ENCODE data around the gene BCL2L15. TPM values are rescaled to one million over a fixed set of nuclear protein-coding genes. Genes with fewer than 3 reads are reported as not detected.

Gene BCL2L15
- total RNA-seq, 1 donor from 2014 or later: 1.8 TPM

DNA sequence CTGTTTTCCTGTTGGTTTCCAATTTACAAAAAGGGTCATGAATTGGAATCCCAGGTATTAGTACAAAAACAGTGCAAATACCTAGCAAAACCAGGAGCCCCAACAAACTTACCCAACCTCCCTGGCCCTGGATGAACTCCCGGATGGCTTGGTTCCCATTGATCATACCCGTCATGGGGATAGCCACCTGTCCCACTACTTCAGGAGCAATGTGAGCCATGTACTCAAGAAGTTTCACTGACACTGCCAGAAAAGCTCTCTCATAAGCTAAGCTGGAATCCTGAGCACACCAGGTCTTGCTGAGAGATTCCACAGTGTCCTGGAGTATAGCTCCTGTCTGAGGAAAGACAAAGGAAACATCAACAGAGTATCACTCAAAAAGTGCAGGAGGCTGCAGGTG lies 5.7 kb downstream of the BCL2L15 start:
- TF ChIP-seq, protein P1, sequence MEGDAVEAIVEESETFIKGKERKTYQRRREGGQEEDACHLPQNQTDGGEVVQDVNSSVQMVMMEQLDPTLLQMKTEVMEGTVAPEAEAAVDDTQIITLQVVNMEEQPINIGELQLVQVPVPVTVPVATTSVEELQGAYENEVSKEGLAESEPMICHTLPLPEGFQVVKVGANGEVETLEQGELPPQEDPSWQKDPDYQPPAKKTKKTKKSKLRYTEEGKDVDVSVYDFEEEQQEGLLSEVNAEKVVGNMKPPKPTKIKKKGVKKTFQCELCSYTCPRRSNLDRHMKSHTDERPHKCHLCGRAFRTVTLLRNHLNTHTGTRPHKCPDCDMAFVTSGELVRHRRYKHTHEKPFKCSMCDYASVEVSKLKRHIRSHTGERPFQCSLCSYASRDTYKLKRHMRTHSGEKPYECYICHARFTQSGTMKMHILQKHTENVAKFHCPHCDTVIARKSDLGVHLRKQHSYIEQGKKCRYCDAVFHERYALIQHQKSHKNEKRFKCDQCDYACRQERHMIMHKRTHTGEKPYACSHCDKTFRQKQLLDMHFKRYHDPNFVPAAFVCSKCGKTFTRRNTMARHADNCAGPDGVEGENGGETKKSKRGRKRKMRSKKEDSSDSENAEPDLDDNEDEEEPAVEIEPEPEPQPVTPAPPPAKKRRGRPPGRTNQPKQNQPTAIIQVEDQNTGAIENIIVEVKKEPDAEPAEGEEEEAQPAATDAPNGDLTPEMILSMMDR (IDR thresholded peaks at IDR 0.05; ENCODE audit: partially characterized antibody, unreplicated experiment): no peak
- Mint-ChIP-seq H3K9me3 (ENCODE audit: unreplicated experiment) (no peaks in the 10 kb centered on the region), H3K27ac (ENCODE audit: unreplicated experiment) (no peak overlapping the region), H3K4me1 (ENCODE audit: low read depth, unreplicated experiment) (no peaks in the 10 kb centered on the region), H3K4me3 (ENCODE audit: unreplicated experiment) (no peak overlapping the region), H3K27me3 (ENCODE audit: unreplicated experiment) (no peaks in the 10 kb centered on the region), H3K36me3 (ENCODE audit: unreplicated experiment) (no peaks in the 10 kb centered on the region)
- DNase-seq: no peak

DNA sequence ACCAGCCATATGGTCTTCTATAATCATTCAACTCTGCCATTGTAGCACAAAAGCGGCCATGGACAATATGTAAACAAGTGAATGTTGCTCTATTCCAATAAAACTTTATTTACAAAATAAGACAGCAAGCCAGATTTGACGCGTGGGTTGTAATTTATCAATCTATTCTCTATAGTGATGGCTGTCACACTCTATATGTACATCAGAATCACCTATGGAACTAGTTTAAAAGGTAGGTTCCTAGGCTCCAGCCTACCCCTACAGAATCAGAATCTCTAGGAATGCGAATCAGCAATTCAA lies 7.7 kb downstream of the BCL2L15 start:
- no peaks in the 10 kb centered on the region for H3K4me1 Mint-ChIP-seq (ENCODE audit: low read depth, unreplicated experiment)
- no peak overlapping the region for H3K27ac Mint-ChIP-seq (ENCODE audit: unreplicated experiment)
- no peaks in the 10 kb centered on the region for H3K36me3 Mint-ChIP-seq (ENCODE audit: unreplicated experiment)
- H3K9me3 Mint-ChIP-seq (ENCODE audit: unreplicated experiment): no peaks in the 10 kb centered on the region
- H3K27me3 Mint-ChIP-seq (ENCODE audit: unreplicated experiment): no peaks in the 10 kb centered on the region
- no peak overlapping the region for H3K4me3 Mint-ChIP-seq (ENCODE audit: unreplicated experiment)
- DNase-seq: no peak
- TF ChIP-seq, protein P1 (IDR thresholded peaks at IDR 0.05; ENCODE audit: partially characterized antibody, unreplicated experiment): no peak

- H3K9me3 Mint-ChIP-seq (ENCODE audit: unreplicated experiment): no peaks in the 10 kb centered on the region
- TF ChIP-seq, protein P1 (IDR thresholded peaks at IDR 0.05; ENCODE audit: partially characterized antibody, unreplicated experiment): no peak
- H3K27ac Mint-ChIP-seq (ENCODE audit: unreplicated experiment): no peak overlapping the region
- H3K4me3 Mint-ChIP-seq (ENCODE audit: unreplicated experiment): no peak overlapping the region
- no peaks in the 10 kb centered on the region for H3K4me1 Mint-ChIP-seq (ENCODE audit: low read depth, unreplicated experiment)
- no peaks in the 10 kb centered on the region for H3K27me3 Mint-ChIP-seq (ENCODE audit: unreplicated experiment)
- no peak for DNase-seq
- H3K36me3 Mint-ChIP-seq (ENCODE audit: unreplicated experiment): no peaks in the 10 kb centered on the region
These were observed 11.2 kb downstream of the BCL2L15 start for GRCh38 chr1:113876176-113876575.

GRCh38 chr1:113875714-113876113 lies 11.7 kb downstream of the BCL2L15 start:
- no peak for DNase-seq
- H3K27me3 Mint-ChIP-seq (ENCODE audit: unreplicated experiment): no peaks in the 10 kb centered on the region
- TF ChIP-seq, protein P1 (IDR thresholded peaks at IDR 0.05; ENCODE audit: partially characterized antibody, unreplicated experiment): no peak
- H3K4me1 Mint-ChIP-seq (ENCODE audit: low read depth, unreplicated experiment): no peaks in the 10 kb centered on the region
- no peak overlapping the region for H3K4me3 Mint-ChIP-seq (ENCODE audit: unreplicated experiment)
- H3K9me3 Mint-ChIP-seq (ENCODE audit: unreplicated experiment): no peaks in the 10 kb centered on the region
- no peak overlapping the region for H3K27ac Mint-ChIP-seq (ENCODE audit: unreplicated experiment)
- no peaks in the 10 kb centered on the region for H3K36me3 Mint-ChIP-seq (ENCODE audit: unreplicated experiment)

- Mint-ChIP-seq H3K27ac (ENCODE audit: unreplicated experiment) (no peak overlapping the region), H3K4me1 (ENCODE audit: low read depth, unreplicated experiment) (no peaks in the 10 kb centered on the region), H3K27me3 (ENCODE audit: unreplicated experiment) (no peaks in the 10 kb centered on the region), H3K4me3 (ENCODE audit: unreplicated experiment) (no peak overlapping the region), H3K9me3 (ENCODE audit: unreplicated experiment) (no peaks in the 10 kb centered on the region), H3K36me3 (ENCODE audit: unreplicated experiment) (no peaks in the 10 kb centered on the region)
- no peak for DNase-seq
- TF ChIP-seq, protein P1 (IDR thresholded peaks at IDR 0.05; ENCODE audit: partially characterized antibody, unreplicated experiment): no peak
These were observed 13.1 kb downstream of the BCL2L15 start for GRCh38 chr1:113874012-113874879.
